Lung (tissue), 12 donors: ENCODE measurements around the gene IFT122. TPM values are rescaled to one million over a fixed set of nuclear protein-coding genes. Genes with fewer than 3 reads are reported as not detected.

ENCODE experiments used
- ATAC-seq: fragments of 200-7000 bp; cut with Tn5 transposase; one replicate; pipeline ENCODE4 v1.9.1; 2020; ENCODE audit warnings: moderate number of reproducible peaks; ENCODE audit not compliant: insufficient read depth, low FRiP score
- DNase-seq, 3 donors: peaks; one replicate each; pipeline ENCODE4 v3.0.0-alpha.2; 2013 to 2017
- H3K27ac ChIP-seq, 2 donors: one replicate each; pipeline ENCODE4 v1.5.1; 2013; ENCODE audit warnings: mild to moderate bottlenecking in 2 of 2, moderate library complexity in 2 of 2, control low read depth in 1 of 2, inconsistent platforms in 1 of 2, low read depth in 1 of 2, low read length in 1 of 2
- H3K27me3 ChIP-seq, 3 donors: one replicate each; pipeline ENCODE4 v1.5.1; 2013; ENCODE audit warnings: low read length in 2 of 3; ENCODE audit not compliant: control insufficient read depth in 3 of 3, insufficient read depth in 3 of 3
- H3K36me3 ChIP-seq, 4 donors: one replicate each; pipeline ENCODE4 v1.5.1; 2013; ENCODE audit warnings: low read length in 4 of 4, mild to moderate bottlenecking in 1 of 4, moderate library complexity in 1 of 4; ENCODE audit not compliant: control insufficient read depth in 4 of 4, insufficient read depth in 4 of 4
- H3K4me1 ChIP-seq, 5 donors: one replicate each; pipeline ENCODE4 v1.5.1; 2013; ENCODE audit warnings: low read length in 5 of 5, mild to moderate bottlenecking in 2 of 5, moderate library complexity in 1 of 5; ENCODE audit not compliant: control insufficient read depth in 5 of 5, insufficient read depth in 5 of 5
- H3K4me3 ChIP-seq: one replicate; pipeline ENCODE4 v1.5.1; 2013; ENCODE audit warnings: mild to moderate bottlenecking, control low read depth, moderate library complexity
- H3K9ac ChIP-seq, 2 donors: one replicate each; pipeline ENCODE4 v1.5.1; 2013; ENCODE audit warnings: low read length in 2 of 2, control low read depth in 1 of 2; ENCODE audit not compliant: insufficient read depth in 1 of 2
- H3K9me3 ChIP-seq, 4 donors: one replicate each; pipeline ENCODE4 v1.5.1; 2013; ENCODE audit warnings: low read length in 3 of 4, mild to moderate bottlenecking in 1 of 4, moderate library complexity in 1 of 4; ENCODE audit not compliant: control insufficient read depth in 4 of 4, insufficient read depth in 3 of 4
- CTCF ChIP-seq: IDR thresholded peaks from 2 replicates; pipeline ENCODE4 v1.5.1; 2012; ENCODE audit warnings: mild to moderate bottlenecking; ENCODE audit errors: control extremely low read depth, extremely low read depth
- WGBS, 2 donors: extraction: QIAGEN DNeasy Blood & Tissue Kit; methylation state at CpG; one replicate each; pipeline ENCODE4 v1.1.7; 2013; 5-methylcytosine and 5-hydroxymethylcytosine counted together
- polyA plus RNA-seq, 2 donors: library from polyadenylated mRNA; stranded (reverse); fragments of 200-250 nt; gene quantifications; one replicate each; pipeline ENCODE4 v1.2.1, GENCODE V29; 2013
- total RNA-seq, 2 donors: library from RNA; depleted of rRNA in 1 of 2; stranded (reverse); fragments of >200 nt in 1 of 2; gene quantifications; one replicate each; pipeline ENCODE4 v1.2.1, GENCODE V29; 2014 to 2021
- donor health status: control.
- donor health status: control.
- donor health status: Bipolar disorder and iron deficiency.
- donor health status: healthy.
- donor health status: DM: yes; HTN: yes; CAD: no.

Gene IFT122
- total and polyA plus RNA-seq, 4 donors, result 11.0 to 65.7 (median 31.7) TPM

GRCh38 chr3:129502641-129503408 lies 62.8 kb downstream of the IFT122 start:
- DNase-seq (no peak), ATAC-seq (no peak)
- Histone ChIP-seq H3K4me3 (no peak overlapping the region), H3K36me3 (peaks cover 0 to 44% (median 29%) of the 10 kb centered on the region in 4 donors), H3K27me3 (no peaks in the 10 kb centered on the region), H3K27ac (peak overlapping the region in 1 of 2 donors; percentile 1), H3K9ac (no peak overlapping the region), H3K9me3 (no peaks in the 10 kb centered on the region), H3K4me1 (peaks cover 0 to 26% (median 9%) of the 10 kb centered on the region in 5 donors)
- no peak for TF ChIP-seq CTCF
- 95 to 97% methylated on average over 18 of the region's 18 CpGs for WGBS, 2 donors

- no peak for DNase-seq
- TF ChIP-seq CTCF, result no peak
- H3K27me3 ChIP-seq, result no peaks in the 10 kb centered on the region
- H3K4me3 ChIP-seq, result no peak overlapping the region
- no peak overlapping the region for H3K27ac ChIP-seq
- peaks cover 0 to 48% (median 31%) of the 10 kb centered on the region in 4 donors for H3K36me3 ChIP-seq
- ATAC-seq, result no peak
- 89 to 90% methylated on average over 13 of the region's 13 CpGs for WGBS, 2 donors
- no peaks in the 10 kb centered on the region for H3K9me3 ChIP-seq
- H3K9ac ChIP-seq, result no peak overlapping the region
- H3K4me1 ChIP-seq, result peaks cover 0 to 23% (median 3%) of the 10 kb centered on the region in 5 donors
These were observed 63.7 kb downstream of the IFT122 start for GRCh38 chr3:129503471-129504291.

- ATAC-seq (no peak), DNase-seq (no peak)
- H3K27me3 ChIP-seq, result no peaks in the 10 kb centered on the region
- no peak for TF ChIP-seq CTCF
- no peak overlapping the region for H3K9ac ChIP-seq
- 85 to 90% methylated on average over 5 of the region's 5 CpGs for WGBS, 2 donors
- H3K36me3 ChIP-seq, result peaks cover 0 to 48% (median 31%) of the 10 kb centered on the region in 4 donors
- H3K4me3 ChIP-seq, result no peak overlapping the region
- peaks cover 0 to 22% (median 3%) of the 10 kb centered on the region in 5 donors for H3K4me1 ChIP-seq
- H3K9me3 ChIP-seq, result no peaks in the 10 kb centered on the region
- peak overlapping the region in 1 of 2 donors; percentile 68 for H3K27ac ChIP-seq
These were observed 64.6 kb downstream of the IFT122 start for GRCh38 chr3:129504471-129505100.
